ENCODE results near the gene SLC7A11.

- TF ChIP-seq CTCF (conservative IDR thresholded peaks at IDR 0.05; ENCODE audit: low read depth, low read length) (no peak), RAD21 (IDR thresholded peaks at IDR 0.05; ENCODE audit: low read length) (no peak), BHLHE40 (IDR thresholded peaks at IDR 0.05; ENCODE audit: low read depth, low read length) (no peak), POLR2A (IDR thresholded peaks at IDR 0.05; ENCODE audit: low read depth, low read length) (no peak), MAFK (IDR thresholded peaks at IDR 0.05; ENCODE audit: low read depth, low read length) (no peak), SMC3 (IDR thresholded peaks at IDR 0.05; ENCODE audit: low read depth, low read length) (no peak), MXI1 (IDR thresholded peaks at IDR 0.05; ENCODE audit: borderline replicate concordance, low read depth, low read length) (no peak), FOS (IDR thresholded peaks at IDR 0.05; ENCODE audit: low read depth, low read length) (no peak), RCOR1 (IDR thresholded peaks at IDR 0.05; ENCODE audit: insufficient replicate concordance, low read length) (no peak), CHD1 (IDR thresholded peaks at IDR 0.05; ENCODE audit: low read depth, low read length) (no peak), USF2 (IDR thresholded peaks at IDR 0.05; ENCODE audit: low read depth, low read length) (no peak)
Measured at GRCh38 chr4:138277133-138277532, 35.0 kb upstream of the SLC7A11 start.

Data from IMR-90 (cell line).